Fibroblast of skin of abdomen (primary cell): ENCODE measurements around the gene FREM1.

ENCODE experiments used
- DNase-seq: peaks from one replicate; pipeline ENCODE4 v3.0.0-alpha.2; 2013

Gene FREM1

DNA sequence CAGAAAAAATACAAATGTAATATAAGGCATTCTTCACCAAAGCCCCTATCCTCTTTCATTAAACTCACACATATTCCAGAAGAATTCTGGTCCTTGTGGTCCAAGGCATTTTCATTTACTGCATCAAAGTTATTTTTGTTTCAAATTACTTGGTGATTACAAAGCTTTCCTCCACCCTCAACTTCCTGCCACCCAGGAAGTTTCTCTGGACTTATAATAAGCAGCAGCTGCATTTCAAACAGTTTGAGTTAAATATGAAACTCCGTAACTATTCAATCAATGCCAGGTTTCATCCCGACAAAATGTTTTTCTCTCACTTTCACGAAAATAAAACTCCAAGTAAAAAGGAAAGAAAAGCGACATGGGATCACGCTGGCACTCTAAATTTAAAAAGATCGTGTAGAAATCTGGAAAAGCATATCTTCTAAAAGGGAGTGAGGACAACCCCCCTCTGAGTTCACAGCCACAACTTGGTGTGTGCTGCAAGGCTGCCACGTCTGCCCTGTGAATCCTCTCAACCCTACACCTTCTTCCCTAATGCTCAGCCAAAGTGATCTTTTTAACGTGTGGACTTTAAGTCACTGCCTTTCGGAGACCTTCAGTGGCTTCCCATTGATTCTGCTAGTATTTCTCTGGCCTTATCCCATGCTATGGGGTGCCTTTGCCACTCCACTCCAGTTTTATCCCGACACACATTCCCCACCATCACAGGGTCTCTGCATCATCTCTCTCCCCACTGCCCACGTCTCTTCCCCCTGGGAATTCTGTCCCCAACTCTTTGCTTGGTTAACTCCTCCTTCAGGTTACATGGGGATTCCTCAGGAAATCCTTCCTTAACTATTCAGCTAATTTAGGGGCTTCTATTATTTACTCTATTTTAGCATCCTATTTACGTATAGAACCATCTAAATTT, 96.6 kb downstream of the FREM1 start:
- peak; percentile 51 for DNase-seq

DNA sequence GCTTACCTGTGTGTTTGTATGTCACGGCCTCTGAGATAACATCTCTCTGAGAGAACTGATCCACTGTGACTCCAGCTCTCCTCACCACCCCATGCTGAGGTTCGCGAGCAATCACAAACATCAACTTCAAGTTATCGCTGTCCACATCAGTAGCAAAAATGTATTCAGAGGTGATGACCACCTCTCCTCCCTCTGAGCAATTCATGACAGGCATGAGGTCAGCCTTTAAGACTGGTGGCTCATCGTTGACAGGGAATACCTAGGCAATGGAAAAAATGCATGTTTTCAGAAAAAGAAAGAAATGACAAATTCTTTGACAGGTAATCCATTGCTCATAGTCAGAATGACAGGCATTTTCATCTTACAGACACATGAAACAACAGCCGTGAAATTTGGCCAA, 97.4 kb downstream of the FREM1 start:
- no peak for DNase-seq

DNA sequence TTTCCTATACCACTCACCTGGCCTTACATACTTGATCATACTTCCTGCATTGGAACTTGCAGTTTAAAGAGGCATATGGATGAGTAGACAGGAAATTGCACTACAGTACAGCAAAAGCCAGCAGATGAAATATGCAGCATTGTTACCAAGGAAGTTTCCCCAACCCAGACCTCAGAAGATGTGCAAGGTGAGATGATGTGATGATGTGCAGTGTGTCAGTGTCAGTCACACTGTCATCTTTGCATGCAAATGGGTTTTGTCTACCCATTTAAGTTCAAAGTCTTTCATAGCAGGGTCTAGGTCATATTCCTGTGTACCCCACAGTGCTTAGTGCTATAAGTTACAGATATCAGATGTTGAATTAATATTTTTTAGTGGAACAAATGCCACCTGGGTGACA, 98.4 kb downstream of the FREM1 start:
- no peak for DNase-seq

DNA sequence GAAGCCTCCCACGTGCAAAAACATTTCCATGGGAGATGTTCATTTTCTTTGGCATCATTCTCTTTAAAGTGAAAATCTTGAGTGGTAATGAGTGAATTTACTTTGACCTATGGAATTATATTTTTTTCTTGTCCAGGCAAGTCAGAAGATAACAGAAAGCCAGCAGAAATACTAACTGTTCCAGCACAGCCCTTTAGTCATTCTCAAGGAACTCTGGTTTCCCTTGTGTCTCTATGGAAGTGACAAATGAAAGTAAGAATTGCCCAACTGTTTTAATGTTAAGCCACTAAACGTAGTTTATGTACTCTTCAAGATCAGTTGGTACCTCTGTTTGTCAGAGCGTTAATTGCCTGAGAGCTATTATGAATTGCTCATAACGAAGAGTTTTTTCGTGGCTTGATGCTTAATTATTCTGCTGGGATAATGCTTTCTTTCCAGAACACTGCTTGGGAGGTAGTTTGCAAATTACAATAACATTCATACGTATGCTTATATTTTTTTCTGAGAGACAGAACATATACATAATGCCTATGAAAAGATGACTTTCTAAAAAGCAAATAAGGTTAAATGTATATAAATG, 103.2 kb downstream of the FREM1 start:
- DNase-seq, result no peak

DNA sequence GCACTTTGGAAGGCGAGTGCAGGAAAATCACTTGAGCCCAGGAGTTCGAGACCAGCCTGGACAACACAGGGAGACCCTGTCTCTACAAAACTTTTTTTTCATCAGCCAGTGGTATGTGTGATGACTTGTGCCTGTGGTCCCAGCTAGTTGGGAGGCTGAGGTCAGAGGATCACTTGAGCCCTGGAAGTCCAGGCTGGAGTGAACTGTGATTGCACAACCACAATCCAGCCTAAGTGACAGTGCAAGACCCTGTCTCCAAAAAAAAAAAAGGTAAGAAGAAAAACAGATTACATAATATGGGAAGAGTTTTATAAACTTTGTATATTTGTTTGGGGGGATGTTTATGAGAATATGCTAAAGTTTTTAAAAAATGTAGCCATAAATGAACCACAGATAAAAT, 111.2 kb downstream of the FREM1 start:
- DNase-seq, result no peak

DNA sequence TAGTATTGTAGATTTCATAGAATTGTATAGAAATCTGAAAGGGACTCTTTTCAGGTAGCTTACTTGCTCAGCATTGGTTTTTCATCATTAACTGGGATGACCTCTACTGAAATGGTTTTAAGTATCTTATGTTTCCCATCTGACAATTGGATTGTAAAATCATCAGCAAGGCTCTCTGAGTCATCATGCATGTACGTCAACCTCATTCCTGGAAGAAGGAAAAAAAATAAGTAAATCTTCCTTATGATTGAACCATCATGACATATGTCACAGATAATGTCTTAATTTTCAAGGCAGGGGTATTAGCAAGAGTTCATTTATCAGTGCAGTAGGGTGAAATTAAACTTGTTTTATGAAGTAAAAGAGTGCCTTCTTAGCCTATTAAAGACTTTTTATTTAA, 112.8 kb downstream of the FREM1 start:
- DNase-seq, result peak; percentile 62

DNA sequence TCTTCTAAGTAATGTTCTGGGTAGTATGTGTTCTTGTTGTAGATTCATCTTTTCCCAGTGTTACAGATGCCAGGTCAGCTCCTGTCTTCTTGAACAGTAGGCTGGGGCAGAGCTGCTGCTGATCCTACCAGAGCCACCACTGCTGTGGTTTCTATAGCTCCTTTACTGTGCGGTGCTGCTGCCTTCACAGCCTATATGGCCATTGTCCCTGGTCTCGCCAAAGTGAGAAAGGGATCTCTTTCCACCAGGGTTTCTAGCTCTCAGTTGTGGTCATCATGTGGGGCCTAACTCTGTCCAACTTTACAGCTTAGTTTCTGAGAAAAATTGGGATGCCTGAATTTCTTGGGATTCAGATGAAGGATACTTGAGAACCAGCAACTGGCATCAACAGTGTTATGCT, 116.8 kb downstream of the FREM1 start:
- no peak for DNase-seq

DNA sequence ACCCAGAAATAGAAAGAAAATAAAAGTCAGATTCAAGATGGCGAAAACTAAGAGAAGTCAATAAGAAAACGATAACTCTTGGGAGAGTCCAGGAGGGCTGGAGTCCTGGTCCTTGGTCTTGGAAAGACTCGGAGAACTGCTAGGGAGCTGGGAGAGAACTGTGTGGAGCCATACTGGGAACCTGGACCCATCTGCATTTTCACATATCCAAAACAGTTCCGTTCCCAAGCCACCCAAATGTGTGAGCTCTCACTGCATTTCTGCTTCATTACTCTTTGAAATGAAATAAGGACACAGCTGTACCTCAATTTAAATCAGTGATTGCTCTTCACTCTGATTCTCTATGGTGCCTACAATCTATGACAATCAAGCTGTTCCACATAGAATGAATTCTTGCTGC, 119.6 kb downstream of the FREM1 start:
- no peak for DNase-seq

DNA sequence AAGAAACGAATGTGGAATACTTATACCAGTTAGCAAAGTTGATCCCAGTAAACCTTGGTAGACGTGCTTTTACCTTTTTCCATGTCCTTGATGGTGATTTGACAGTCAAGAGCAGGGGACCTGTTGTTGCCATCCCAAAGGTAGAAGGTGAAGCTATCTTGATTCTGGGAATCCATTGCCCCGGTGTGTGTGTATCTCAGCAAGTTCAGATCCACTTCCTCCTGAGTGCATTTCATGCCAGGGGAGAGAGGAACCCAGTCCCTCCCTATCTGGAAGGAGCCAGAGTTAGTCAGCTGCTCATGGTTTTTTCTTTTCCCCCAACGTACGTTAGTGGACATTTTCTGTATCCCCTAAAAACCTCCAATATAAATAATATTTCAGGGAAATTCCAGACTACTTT, 121.4 kb downstream of the FREM1 start:
- no peak for DNase-seq

DNA sequence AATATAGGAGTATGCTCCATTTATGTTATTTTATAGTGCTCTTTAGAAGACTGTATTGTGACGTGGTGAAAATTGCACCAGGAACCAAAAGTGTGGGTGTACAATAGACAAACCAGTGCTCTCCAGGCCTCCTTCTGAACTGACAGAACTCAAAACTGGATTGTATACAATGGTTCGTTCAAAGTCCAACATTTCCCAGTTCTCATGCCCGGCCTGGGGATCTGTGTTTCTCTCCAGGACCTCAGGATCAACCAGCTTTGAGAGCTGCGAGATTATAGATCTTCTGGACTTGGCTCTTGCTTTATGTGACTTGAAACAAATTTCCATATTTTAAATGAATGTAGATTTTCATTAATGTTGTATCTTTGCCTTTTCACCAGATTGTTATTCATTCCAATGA, 126.9 kb downstream of the FREM1 start:
- no peak for DNase-seq

DNA sequence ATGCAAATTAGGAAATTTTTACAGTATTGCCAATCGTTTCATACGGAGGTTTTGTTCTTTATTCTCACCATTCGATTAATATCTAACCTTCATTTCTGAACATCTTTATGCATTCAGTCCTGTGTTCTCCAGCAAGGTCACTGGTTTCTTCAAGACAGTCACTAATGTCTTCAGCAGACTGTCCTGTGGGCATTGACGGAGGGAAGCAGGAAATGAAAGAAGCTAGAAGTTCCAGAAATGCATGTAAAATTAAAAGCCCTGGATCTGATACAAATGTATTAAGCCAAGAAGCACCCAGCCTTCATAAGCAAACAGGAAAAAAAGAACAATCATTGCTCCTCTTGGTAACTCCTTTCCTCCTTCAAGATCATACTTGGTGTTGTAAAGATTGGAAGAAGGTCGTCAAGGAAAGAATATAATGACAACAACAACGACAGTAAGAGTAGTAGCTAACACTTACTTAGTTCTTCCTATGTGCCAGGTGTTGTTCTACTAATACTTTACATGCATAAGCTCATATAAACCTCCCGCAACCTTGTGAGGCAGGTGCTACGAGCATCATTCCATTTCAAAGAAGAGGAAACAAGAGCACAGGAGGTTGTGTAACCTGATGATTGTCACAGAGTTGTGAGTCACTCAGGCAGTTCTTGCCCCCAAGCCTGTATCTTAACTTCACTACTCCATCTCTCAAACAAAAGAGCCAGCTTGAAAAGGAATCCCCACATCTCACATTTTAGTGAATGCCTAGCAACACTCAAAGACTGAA, 127.8 kb downstream of the FREM1 start:
- no peak for DNase-seq

DNA sequence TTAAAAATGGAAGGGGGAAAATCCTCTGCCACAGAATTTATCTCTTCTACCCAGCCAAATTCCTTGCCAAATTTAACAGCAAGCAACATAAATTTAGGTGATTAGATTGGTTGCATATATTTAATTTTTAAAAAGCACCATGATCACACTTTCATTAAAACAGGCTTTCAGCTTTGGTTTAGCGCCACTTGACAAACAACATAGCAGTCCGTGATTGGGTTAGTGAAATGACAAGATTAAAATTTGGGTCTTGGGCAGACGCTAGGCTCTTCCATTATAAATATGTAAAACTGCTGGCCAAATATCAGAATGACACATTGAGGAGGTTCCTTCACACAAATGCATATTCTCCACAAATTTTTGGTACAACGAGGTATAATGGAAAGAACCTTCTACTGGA, 129.5 kb downstream of the FREM1 start:
- no peak for DNase-seq

DNA sequence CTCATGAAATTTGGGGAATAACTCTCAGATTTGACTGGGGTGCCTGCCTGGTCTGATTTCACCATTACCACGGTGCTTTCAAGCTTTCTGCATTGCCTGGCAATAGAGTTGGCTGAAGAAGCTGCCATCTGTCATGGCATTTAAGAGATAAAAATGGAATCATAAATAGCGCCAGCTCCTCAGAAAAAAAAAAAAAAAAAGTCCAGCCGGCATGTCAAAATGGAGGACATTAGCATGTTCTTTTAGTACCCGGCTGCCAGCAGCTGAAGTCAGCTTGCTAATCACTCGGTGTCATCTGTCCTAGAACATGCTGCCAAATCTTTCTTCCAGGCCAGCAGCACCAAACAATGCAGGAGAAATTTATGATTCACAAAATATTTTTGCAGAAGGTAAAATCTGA, 130.0 kb downstream of the FREM1 start:
- DNase-seq, result no peak

DNA sequence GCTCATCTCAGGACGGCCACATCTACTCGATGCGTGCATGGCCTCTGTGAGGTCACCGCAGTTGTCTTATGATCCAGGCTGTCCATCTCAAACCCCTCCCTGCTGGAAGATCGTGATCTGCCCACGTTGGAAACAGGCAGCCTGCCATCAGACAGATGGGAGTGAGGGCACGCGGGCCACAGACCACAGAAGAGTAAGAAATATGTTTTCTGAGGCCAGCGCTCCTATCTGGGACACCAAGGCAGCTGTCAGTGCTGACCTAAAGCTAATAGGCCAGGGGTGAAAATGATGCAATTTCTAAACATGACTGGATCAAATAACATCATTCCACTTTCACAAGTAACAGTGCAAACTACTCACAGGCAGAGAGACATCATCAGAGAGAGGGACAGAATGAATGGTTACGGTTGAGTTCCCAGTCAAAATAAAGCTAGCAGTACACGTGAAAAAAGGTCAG, 130.6 kb downstream of the FREM1 start:
- no peak for DNase-seq

DNA sequence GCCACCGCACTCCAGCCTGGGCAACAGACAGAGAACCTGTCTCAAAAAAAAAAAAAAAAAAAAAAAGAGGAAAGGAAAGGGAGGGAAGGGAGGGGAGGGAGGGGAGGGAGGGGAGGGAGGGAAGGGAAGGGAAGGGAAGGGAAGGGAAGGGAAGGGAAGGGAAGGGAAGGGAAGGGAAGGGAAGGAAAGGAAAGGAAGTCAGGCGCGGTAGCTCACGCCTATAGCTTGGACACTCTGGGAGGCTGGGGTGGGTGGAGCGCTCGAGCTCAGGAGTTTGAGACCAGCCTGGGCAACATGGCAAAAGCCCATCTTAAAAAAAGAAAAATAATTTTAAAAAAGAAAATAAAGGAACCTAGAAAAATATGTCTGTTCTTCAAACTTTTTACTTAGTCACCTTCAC, 131.7 kb downstream of the FREM1 start:
- no peak for DNase-seq

DNA sequence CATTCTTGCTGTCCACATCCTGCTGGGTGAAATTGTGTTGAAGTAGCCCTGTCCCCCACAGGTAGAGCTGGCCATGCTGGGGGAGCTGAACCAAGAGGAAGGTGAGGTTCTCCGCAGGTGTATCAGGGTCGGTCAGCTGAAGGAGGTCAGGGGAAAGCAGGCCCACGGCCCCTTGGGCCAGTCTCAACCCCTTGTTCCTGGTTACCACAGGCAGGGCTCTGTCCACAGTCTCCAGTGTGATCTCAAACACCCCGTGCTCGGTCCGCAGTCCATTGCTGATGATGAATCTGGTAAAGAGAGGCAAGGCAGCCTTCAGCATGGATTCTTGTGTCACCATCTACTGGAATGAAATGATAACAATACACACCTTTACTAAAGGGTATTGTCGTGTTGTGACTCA, 134.3 kb downstream of the FREM1 start:
- no peak for DNase-seq

DNA sequence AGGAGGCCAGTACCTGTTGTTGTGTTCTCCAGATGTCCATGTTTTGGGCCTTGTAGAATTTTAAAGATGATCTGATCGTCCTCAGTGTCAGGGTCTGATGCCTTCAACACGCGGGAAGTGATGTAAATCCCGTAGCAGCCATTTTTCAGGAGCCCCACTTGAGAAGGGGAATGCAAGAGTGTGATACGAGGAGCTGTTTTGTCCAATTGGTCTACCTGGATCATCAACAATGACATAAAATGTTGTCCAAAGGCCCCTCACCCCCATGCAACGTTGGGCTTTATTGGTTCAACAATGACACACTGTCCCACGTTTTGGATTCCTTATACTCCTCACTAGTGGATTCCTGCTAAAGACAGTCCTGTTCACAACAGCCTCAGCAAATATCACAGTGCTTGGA, 139.6 kb downstream of the FREM1 start:
- no peak for DNase-seq

DNA sequence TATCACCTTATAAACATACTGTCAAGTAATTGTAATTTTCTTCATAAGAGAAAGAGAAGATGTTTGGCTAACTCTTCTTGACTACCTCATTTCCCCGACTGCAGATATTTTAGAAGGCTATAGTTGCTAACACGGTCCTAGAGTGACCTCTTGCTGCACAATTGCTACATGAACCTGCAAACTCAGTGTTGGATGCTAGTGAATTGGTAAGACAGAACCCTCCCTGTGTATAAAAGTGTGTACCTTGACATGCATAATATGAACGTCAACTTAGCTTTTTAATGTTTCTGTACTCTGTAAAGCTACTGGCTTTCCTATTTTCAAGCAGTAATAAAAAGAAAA, 141.0 kb downstream of the FREM1 start:
- DNase-seq, result peak; percentile 10

DNA sequence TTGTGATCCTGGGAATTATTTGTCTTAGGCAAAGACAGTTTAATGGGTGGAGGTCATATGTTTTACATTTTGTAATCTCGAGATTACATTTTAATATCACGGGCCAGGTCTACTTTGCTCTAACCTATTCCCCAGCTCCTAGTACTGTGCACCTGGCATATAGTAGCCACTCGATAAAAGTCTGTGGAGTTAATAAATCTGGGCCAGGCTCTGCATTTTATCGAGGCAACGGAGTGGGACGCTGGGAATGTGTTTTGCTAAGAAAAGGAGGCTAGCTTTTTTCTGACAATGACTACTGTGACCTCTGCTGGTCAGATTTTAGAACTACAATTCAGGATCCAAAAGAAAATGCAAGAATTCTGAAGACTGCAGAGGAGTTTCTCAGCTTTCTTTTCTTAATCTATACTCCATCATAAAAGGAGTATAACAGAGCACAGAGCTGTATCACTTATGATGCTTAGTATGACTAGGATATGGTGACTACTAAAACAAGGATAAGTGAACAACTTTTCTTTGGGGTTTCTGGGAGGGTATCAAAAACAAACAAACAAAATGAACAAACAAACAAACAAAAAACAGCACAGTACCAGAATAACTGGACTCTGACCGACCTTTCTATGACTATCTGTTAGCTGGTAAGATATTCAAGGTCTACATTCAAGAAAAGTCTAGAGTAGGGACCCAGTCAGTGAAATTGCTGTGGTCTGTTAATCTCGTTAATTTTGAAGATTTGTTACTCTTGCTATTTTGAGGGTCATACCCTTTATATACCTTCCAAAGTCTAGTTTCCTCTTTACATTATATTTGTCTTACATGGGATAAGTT, 141.6 kb downstream of the FREM1 start:
- peak; percentile 58 for DNase-seq

DNA sequence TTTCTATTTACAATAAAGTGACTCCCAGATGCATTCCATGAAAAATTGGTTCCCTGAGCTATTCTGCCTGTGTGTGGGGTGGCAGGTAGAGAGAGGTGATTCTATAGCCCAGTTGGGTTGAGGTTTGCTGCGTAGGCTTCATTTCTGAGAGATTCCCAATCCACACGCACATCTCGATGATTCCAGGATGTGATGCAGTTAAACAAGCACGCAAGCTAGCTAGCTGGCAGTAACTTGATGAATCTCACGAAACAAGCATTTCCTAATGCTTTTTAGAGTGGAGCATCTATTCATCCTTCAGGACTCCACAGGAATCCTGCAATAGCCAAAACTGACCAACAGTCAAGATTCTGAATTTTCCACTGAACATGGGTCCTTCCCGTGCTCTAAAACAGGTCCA, 143.9 kb downstream of the FREM1 start:
- DNase-seq, result peak; percentile 50

DNA sequence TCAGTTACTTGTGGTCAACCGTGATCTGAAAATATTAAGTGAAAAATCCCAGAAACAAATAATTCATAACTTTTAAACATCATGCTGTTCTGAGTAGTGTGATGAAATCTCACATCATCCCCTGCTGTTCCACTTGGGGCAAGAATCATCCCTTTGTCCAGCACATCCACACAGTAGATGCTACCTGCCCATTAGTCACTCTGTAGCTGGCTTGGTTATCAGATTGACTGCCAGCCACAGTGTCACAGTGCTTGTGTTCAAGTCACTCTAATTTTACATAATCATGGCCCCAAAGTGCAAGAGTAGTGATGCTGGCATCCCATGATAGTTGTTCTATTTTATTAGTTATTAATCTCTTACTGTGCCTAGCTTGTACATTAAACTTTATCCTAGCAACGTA, 148.6 kb downstream of the FREM1 start:
- DNase-seq, result no peak

DNA sequence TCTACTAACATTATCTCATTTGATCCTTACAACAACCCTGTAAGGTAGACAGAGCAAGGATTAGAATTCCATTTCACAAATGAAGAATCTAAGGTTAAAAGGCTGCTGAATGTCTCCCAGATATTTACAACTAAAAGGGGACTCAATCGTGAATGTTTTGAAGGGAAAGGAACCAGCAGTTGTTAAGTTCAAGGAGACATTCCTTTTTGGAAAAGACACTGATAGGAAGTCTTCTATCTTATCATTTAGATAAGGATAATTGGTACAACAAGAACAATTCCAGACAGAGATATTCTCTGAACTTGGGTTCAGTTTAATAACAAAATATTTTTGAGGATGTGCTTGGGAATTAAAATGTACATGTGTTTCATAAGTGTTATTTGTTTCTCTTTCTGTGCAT, 150.2 kb downstream of the FREM1 start:
- no peak for DNase-seq

DNA sequence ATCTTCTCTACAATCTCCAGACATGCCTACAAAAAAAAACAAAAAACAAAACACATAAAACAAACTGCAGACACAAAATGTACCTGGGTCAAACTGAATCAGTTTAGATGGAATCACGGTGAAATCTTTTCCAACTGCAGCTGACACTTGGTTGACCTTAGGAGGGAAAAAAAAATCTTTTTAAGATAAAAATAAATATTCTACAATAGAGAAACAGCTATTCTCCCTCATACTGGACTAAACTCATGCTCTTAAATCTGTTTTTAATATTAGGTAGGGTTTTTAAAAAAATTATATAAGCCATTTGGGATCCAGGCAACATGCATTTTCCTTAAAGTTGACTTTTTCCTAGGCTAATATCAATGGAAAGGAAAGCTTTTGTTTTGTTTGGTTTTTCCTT, 153.9 kb downstream of the FREM1 start:
- no peak for DNase-seq
